RWPE1 (cell line): Measurements from ENCODE around the gene FBLN1.

Source experiments
- CTCF ChIA-PET: fragments of 350-600 bp; sonication (Branson Sonifier 250); formaldehyde crosslinking; extraction: SDS; loops from one replicate; lab custom pipeline; 2021; lab: Yijun Ruan, JAX
- POLR2A ChIA-PET: fragments of 400-600 bp; formaldehyde crosslinking; extraction: SDS; loops from one replicate; lab custom pipeline; 2020; ENCODE audit warnings: antibody characterized with exemption; ENCODE audit not compliant: low non-redundant PET; lab: Yijun Ruan, JAX
- DNase-seq: peaks from one replicate; pipeline ENCODE4 v3.0.0; 2012; ENCODE audit warnings: low spot score
- H3K27ac ChIP-seq: fragments of 450-650 bp; 2 replicates; pipeline ENCODE4 v1.5.1; 2017
- CTCF ChIP-seq: fragments of 450-650 bp; conservative IDR thresholded peaks from 2 replicates; pipeline ENCODE4 v1.5.1; 2017; ENCODE audit warnings: low read depth, mild to moderate bottlenecking

The FBLN1 gene

GRCh38 chr22:45562102-45562501 lies 59.4 kb downstream of the FBLN1 start:
- ChIA-PET CTCF (interaction anchor here (0.6 kb wide), 1 partner anchor 352 kb away, joined by 4 read pairs; no protein-coding TSS in a partner anchor), POLR2A (no interaction called here)
- no peak for TF ChIP-seq CTCF
- H3K27ac ChIP-seq = no peak overlapping the region
- DNase-seq = no peak

- DNase-seq = no peak
- CTCF ChIA-PET = no interaction called here
- no peak for TF ChIP-seq CTCF
- no peak overlapping the region for H3K27ac ChIP-seq
- POLR2A ChIA-PET = no interaction called here
Measured at GRCh38 chr22:45562537-45563361, 60.1 kb downstream of the FBLN1 start.

GRCh38 chr22:45563362-45564040 lies 60.8 kb downstream of the FBLN1 start:
- POLR2A ChIA-PET = no interaction called here
- no peak overlapping the region for H3K27ac ChIP-seq
- no peak for TF ChIP-seq CTCF
- no peak for DNase-seq
- CTCF ChIA-PET = no interaction called here

- POLR2A ChIA-PET = no interaction called here
- no peak overlapping the region for H3K27ac ChIP-seq
- CTCF ChIA-PET = interaction anchor here (1.0 kb wide), 1 partner anchor 13 kb away, joined by 3 read pairs; no protein-coding TSS in a partner anchor
- no peak for DNase-seq
- no peak for TF ChIP-seq CTCF
Measured at GRCh38 chr22:45564349-45565030, 61.8 kb downstream of the FBLN1 start.

- POLR2A ChIA-PET = no interaction called here
- no peak for TF ChIP-seq CTCF
- DNase-seq = no peak
- H3K27ac ChIP-seq = no peak overlapping the region
- CTCF ChIA-PET = interaction anchor here (1.0 kb wide), 1 partner anchor 12 kb away, joined by 3 read pairs; no protein-coding TSS in a partner anchor
Measured at GRCh38 chr22:45565171-45565570, 62.5 kb downstream of the FBLN1 start.

GRCh38 chr22:45565973-45566372 lies 63.3 kb downstream of the FBLN1 start:
- no peak overlapping the region for H3K27ac ChIP-seq
- CTCF ChIA-PET = no interaction called here
- no peak for TF ChIP-seq CTCF
- POLR2A ChIA-PET = no interaction called here
- no peak for DNase-seq
